HCT116 (cell line): ENCODE measurements around the gene ANKRD39. TPM values are rescaled to one million over a fixed set of nuclear protein-coding genes. Genes with fewer than 3 reads are reported as not detected.
A peak's percentile ranks its signal among the peaks of the same experiment; 100 is the strongest.

ENCODE experiments used
- ATAC-seq: fragments of 200-7000 bp; cut with Tn5 transposase; 2 replicates; pipeline ENCODE4 v1.9.1; 2020; ENCODE audit warnings: mild to moderate bottlenecking, moderate library complexity
- BruUV-seq: library from RNA; stranded (reverse); fragments of 400-500 nt; replicated peaks from 2 replicates; lab custom pipeline; 2021; lab: Mats Ljungman, UMichigan
- CTCF ChIA-PET: fragments of 300-600 bp; sonication (Branson Sonifier 250); formaldehyde crosslinking; loops from one replicate; lab custom pipeline; 2021; ENCODE audit warnings: antibody characterized with exemption; lab: Charles Lee
- POLR2A ChIA-PET: fragments of 300-600, 350-600 bp; sonication (Branson Sonifier 250); formaldehyde crosslinking; loops from one replicate; lab custom pipeline; 2021; ENCODE audit warnings: antibody characterized with exemption; lab: Charles Lee
- RAD21 ChIA-PET, 2 experiments: fragments of 300-600 bp; sonication (Branson Sonifier 250); formaldehyde crosslinking; loops; one replicate each; lab custom pipeline; 2023; ENCODE audit warnings: low total read pairs in 2 of 2; ENCODE audit not compliant: uncharacterized antibody in 2 of 2, unreplicated experiment in 2 of 2, low non-redundant PET in 1 of 2; lab: Charles Lee
- DNase-seq: peaks from one replicate; pipeline ENCODE4 v3.0.0-alpha.2; 2010; ENCODE audit warnings: low read depth, low spot score
- H2AFZ ChIP-seq: fragments of 200-600 bp; shearing (Covaris generic), sonication (generic); 2 replicates; pipeline ENCODE4 v1.6.1; 2017; ENCODE audit warnings: low read depth, mixed run types, mixed read lengths, antibody characterized with exemption, low read length; ENCODE audit not compliant: poor library complexity, severe bottlenecking
- H3K27ac ChIP-seq: 2 replicates; pipeline ENCODE4 v1.5.1; 2012; ENCODE audit warnings: low read depth, low read length
- H3K27me3 ChIP-seq: fragments of 200-600 bp; sonication (generic); 2 replicates; pipeline ENCODE4 v1.6.1; 2016; ENCODE audit warnings: mixed run types, low read length, mixed read lengths; ENCODE audit not compliant: insufficient read depth
- H3K36me3 ChIP-seq, 2 experiments: fragments of 200-500 bp in 1 of 2; fragments of 200-600 bp in 1 of 2; sonication (Bioruptor generic) in 1 of 2; sonication (generic) in 1 of 2; 2 replicates each; pipeline versions ENCODE4 v1.5.1 to v1.6.1; 2014 to 2016; ENCODE audit warnings: low read length in 2 of 2, inconsistent platforms in 1 of 2, mixed read lengths in 1 of 2, mixed run types in 1 of 2; ENCODE audit not compliant: insufficient read depth in 2 of 2, control insufficient read depth in 1 of 2
- H3K4me1 ChIP-seq, 2 experiments: fragments of 200-600 bp in 1 of 2; sonication (generic) in 1 of 2; 2 replicates each; pipeline versions ENCODE4 v1.5.1 to v1.6.1; 2012 to 2017; ENCODE audit warnings: low read length in 2 of 2, inconsistent platforms in 1 of 2, mild to moderate bottlenecking in 1 of 2, mixed read lengths in 1 of 2, mixed run types in 1 of 2, moderate library complexity in 1 of 2; ENCODE audit not compliant: insufficient read depth in 2 of 2, control insufficient read depth in 1 of 2
- H3K4me2 ChIP-seq: fragments of 200-600 bp; sonication (generic); 2 replicates; pipeline ENCODE4 v1.6.1; 2017; ENCODE audit warnings: mixed run types, low read length, mixed read lengths
- H3K4me3 ChIP-seq, 2 experiments: fragments of 200-600 bp in 1 of 2; sonication (generic) in 1 of 2; replicated peaks in 1 of 2; 2 replicates each; pipeline ENCODE4 v1.5.1; 2011 to 2016; ENCODE audit warnings: low read length in 2 of 2, control low read depth in 1 of 2, low read depth in 1 of 2, mild to moderate bottlenecking in 1 of 2, mixed read lengths in 1 of 2, mixed run types in 1 of 2
- H3K79me2 ChIP-seq: fragments of 200-600 bp; sonication (generic); 2 replicates; pipeline ENCODE4 v1.6.1; 2017; ENCODE audit warnings: mild to moderate bottlenecking, mixed run types, low read length, moderate library complexity, mixed read lengths; ENCODE audit not compliant: insufficient read depth
- H3K9ac ChIP-seq: fragments of 200-600 bp; sonication (generic); 2 replicates; pipeline ENCODE4 v1.6.1; 2016; ENCODE audit warnings: low read length, mixed read lengths
- H3K9me2 ChIP-seq: fragments of 200-600 bp; sonication (generic), shearing (Covaris generic); 2 replicates; pipeline ENCODE4 v1.6.1; 2017; ENCODE audit warnings: mixed run types, mild to moderate bottlenecking, moderate library complexity; ENCODE audit not compliant: insufficient read depth
- H3K9me3 ChIP-seq, 2 experiments: fragments of 200-500 bp in 1 of 2; fragments of 200-600 bp in 1 of 2; sonication (Bioruptor generic) in 1 of 2; sonication (generic) in 1 of 2; 2 replicates each; pipeline ENCODE4 v1.6.1; 2014 to 2017; ENCODE audit warnings: low read length in 2 of 2, mixed read lengths in 2 of 2, inconsistent platforms in 1 of 2, low read depth in 1 of 2, mild to moderate bottlenecking in 1 of 2, mixed run types in 1 of 2, moderate library complexity in 1 of 2; ENCODE audit not compliant: control insufficient read depth in 1 of 2, insufficient read depth in 1 of 2
- H4K20me1 ChIP-seq: fragments of 200-600 bp; sonication (generic), shearing (Covaris generic); 2 replicates; pipeline ENCODE4 v1.6.1; 2017; ENCODE audit warnings: mixed run types, mild to moderate bottlenecking, moderate library complexity; ENCODE audit not compliant: insufficient read depth
- EZH2phosphoT487 ChIP-seq: fragments of 200-600 bp; IDR thresholded peaks from 2 replicates; pipeline ENCODE4 v1.6.1; 2018; ENCODE audit warnings: antibody characterized with exemption, borderline replicate concordance
- JUND ChIP-seq: IDR thresholded peaks from 2 replicates; pipeline ENCODE4 v1.6.1; 2012
- POLR2A ChIP-seq: IDR thresholded peaks from 2 replicates; pipeline ENCODE4 v1.7.0; 2011; ENCODE audit warnings: borderline replicate concordance; ENCODE audit not compliant: insufficient read depth, insufficient read length; ENCODE audit errors: extremely low read depth
- RAD21 ChIP-seq: IDR thresholded peaks from 2 replicates; pipeline ENCODE4 v1.6.1; 2012; ENCODE audit warnings: low read depth, mild to moderate bottlenecking
- SIN3A ChIP-seq: IDR thresholded peaks from 2 replicates; pipeline ENCODE4 v1.6.1; 2012; ENCODE audit warnings: low read depth
- ZNF274 ChIP-seq: fragments of 200-500 bp; sonication (Bioruptor generic); IDR thresholded peaks from 2 replicates; pipeline ENCODE4 v1.6.1; 2014; ENCODE audit warnings: mild to moderate bottlenecking, low read depth, low read length, inconsistent platforms
- intact Hi-C: fragments of 100-400 bp; cut with micrococcal nuclease; formaldehyde crosslinking; loops from 2 replicates; pipeline ENCODE4 v1.10.0; 2022
- total RNA-seq: library from RNA; stranded (reverse); gene quantifications from one replicate; pipeline ENCODE4 v1.2.1, GENCODE V29; 2021; ENCODE audit not compliant: unreplicated experiment
- TF ChIP-seq, protein P1 (sequence below): IDR thresholded peaks from 2 replicates; pipeline ENCODE4 v1.6.1; 2012
- TF ChIP-seq, protein P2 (sequence below): IDR thresholded peaks from 2 replicates; pipeline ENCODE4 v1.6.1; 2011; ENCODE audit warnings: mild to moderate bottlenecking, low read length, moderate library complexity; ENCODE audit not compliant: insufficient replicate concordance; ENCODE audit errors: extremely low read depth

ANKRD39 gene
- total RNA-seq, 1 experiment from 2014 or later = 24.2 TPM

GRCh38 chr2:96897491-96898134, 39.8 kb upstream of the ANKRD39 start:
- Histone ChIP-seq H3K9ac (no peak overlapping the region), H3K4me1 (peaks cover 13 to 23% of the 10 kb centered on the region in 2 experiments; a peak in 3 of 4 replicates), H3K9me3 (no peaks in the 10 kb centered on the region), H3K27me3 (no peaks in the 10 kb centered on the region), H4K20me1 (no peaks in the 10 kb centered on the region), H3K4me3 (no peak overlapping the region), H3K9me2 (no peaks in the 10 kb centered on the region), H3K79me2 (no peaks in the 10 kb centered on the region), H2AFZ (no peak overlapping the region), H3K4me2 (no peak overlapping the region), H3K36me3 (no peaks in the 10 kb centered on the region), H3K27ac (no peak overlapping the region)
- ATAC-seq (no peak), DNase-seq (no peak)
- CTCF ChIA-PET = no interaction called here
- RAD21 ChIA-PET = no interaction called here
- TF ChIP-seq POLR2A = no peak
- TF ChIP-seq ZNF274 = no peak
- TF ChIP-seq, protein P1, sequence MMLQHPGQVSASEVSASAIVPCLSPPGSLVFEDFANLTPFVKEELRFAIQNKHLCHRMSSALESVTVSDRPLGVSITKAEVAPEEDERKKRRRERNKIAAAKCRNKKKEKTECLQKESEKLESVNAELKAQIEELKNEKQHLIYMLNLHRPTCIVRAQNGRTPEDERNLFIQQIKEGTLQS = no peak
- no peak for TF ChIP-seq SIN3A
- POLR2A ChIA-PET = no interaction called here
- intact Hi-C loops = no loop called here
- BruUV-seq = no TSS peak

GRCh38 chr2:96895746-96896651, 38.2 kb upstream of the ANKRD39 start:
- BruUV-seq = no TSS peak

More at GRCh38 chr2:96895746-96896651, 38.2 kb upstream of the ANKRD39 start:
- peak overlapping the region; percentile 32; the same call in 1 of the 2 replicates for H3K4me2 ChIP-seq
- intact Hi-C loops = no loop called here
- ATAC-seq (peak; percentile 49), DNase-seq (no peak)
- TF ChIP-seq POLR2A (no peak), EZH2phosphoT487 (no peak), JUND (no peak; the same call in 1 of the 2 replicates), RAD21 (no peak)
- TF ChIP-seq, protein P2, sequence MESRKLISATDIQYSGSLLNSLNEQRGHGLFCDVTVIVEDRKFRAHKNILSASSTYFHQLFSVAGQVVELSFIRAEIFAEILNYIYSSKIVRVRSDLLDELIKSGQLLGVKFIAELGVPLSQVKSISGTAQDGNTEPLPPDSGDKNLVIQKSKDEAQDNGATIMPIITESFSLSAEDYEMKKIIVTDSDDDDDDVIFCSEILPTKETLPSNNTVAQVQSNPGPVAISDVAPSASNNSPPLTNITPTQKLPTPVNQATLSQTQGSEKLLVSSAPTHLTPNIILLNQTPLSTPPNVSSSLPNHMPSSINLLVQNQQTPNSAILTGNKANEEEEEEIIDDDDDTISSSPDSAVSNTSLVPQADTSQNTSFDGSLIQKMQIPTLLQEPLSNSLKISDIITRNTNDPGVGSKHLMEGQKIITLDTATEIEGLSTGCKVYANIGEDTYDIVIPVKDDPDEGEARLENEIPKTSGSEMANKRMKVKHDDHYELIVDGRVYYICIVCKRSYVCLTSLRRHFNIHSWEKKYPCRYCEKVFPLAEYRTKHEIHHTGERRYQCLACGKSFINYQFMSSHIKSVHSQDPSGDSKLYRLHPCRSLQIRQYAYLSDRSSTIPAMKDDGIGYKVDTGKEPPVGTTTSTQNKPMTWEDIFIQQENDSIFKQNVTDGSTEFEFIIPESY = no peak
- TF ChIP-seq, protein P1 = no peak
- H3K4me3 ChIP-seq = no peak overlapping the region
- H3K27ac ChIP-seq = no peak overlapping the region; the same call in 1 of the 2 replicates
- no peaks in the 10 kb centered on the region for H4K20me1 ChIP-seq
- H3K27me3 ChIP-seq = no peaks in the 10 kb centered on the region
- peaks cover 13 to 23% of the 10 kb centered on the region in 2 experiments; a peak in 3 of 4 replicates for H3K4me1 ChIP-seq
- no peak overlapping the region for H2AFZ ChIP-seq
- no peak overlapping the region for H3K9ac ChIP-seq
- no peaks in the 10 kb centered on the region for H3K9me3 ChIP-seq
- ChIA-PET RAD21 (no interaction called here), POLR2A (no interaction called here), CTCF (no interaction called here)
- no peaks in the 10 kb centered on the region for H3K79me2 ChIP-seq
- no peaks in the 10 kb centered on the region for H3K9me2 ChIP-seq
- H3K36me3 ChIP-seq = no peaks in the 10 kb centered on the region
